Measurements from ENCODE around the gene BLMH.

GRCh38 chr17:30271102-30271501 lies 20.6 kb downstream of the BLMH start:
- TF ChIP-seq CTCF (IDR thresholded peaks at IDR 0.05) = no peak
- TF ChIP-seq POLR2A (IDR thresholded peaks at IDR 0.05) = no peak

Data from thyroid gland (tissue), 4 donors.